Dermis blood vessel endothelial cell (primary cell): Measurements from ENCODE around the gene TAS2R60. TPM values are rescaled to one million over a fixed set of nuclear protein-coding genes. Genes with fewer than 3 reads are reported as not detected.

Experiments
- DNase-seq: peaks from one replicate; pipeline ENCODE4 v3.0.0; 2010
- total RNA-seq: library from RNA; depleted of rRNA; stranded (reverse); fragments of >200 nt; gene quantifications from 2 replicates; pipeline ENCODE4 v1.2.3, GENCODE V29; 2014

Gene TAS2R60
- total RNA-seq, 1 donor from 2014 or later: not detected

GRCh38 chr7:143444063-143444782 lies 970 bp downstream of the TAS2R60 start:
- DNase-seq: no peak

GRCh38 chr7:143444785-143445184 lies 1.5 kb downstream of the TAS2R60 start:
- no peak for DNase-seq

GRCh38 chr7:143447466-143447865 lies 4.2 kb downstream of the TAS2R60 start:
- no peak for DNase-seq

- no peak for DNase-seq
Observed at GRCh38 chr7:143448429-143448828, 5.2 kb downstream of the TAS2R60 start.

GRCh38 chr7:143449793-143450192 lies 6.5 kb downstream of the TAS2R60 start:
- no peak for DNase-seq

GRCh38 chr7:143451122-143451521 lies 7.9 kb downstream of the TAS2R60 start:
- no peak for DNase-seq

GRCh38 chr7:143451746-143452145 lies 8.5 kb downstream of the TAS2R60 start:
- DNase-seq: no peak

GRCh38 chr7:143452495-143452894 lies 9.2 kb downstream of the TAS2R60 start:
- DNase-seq: no peak

- DNase-seq: no peak
Observed at GRCh38 chr7:143454091-143454680, 10.9 kb downstream of the TAS2R60 start.

GRCh38 chr7:143455491-143455890 lies 12.2 kb downstream of the TAS2R60 start:
- DNase-seq: no peak

GRCh38 chr7:143455942-143456341 lies 12.7 kb downstream of the TAS2R60 start:
- DNase-seq: no peak

GRCh38 chr7:143456992-143457793 lies 13.9 kb downstream of the TAS2R60 start:
- DNase-seq: peak; percentile 7

- DNase-seq: no peak
Observed at GRCh38 chr7:143458263-143458662, 15.0 kb downstream of the TAS2R60 start.

- no peak for DNase-seq
Observed at GRCh38 chr7:143458681-143459080, 15.4 kb downstream of the TAS2R60 start.

- no peak for DNase-seq
Observed at GRCh38 chr7:143459359-143459758, 16.1 kb downstream of the TAS2R60 start.

- DNase-seq: no peak
Observed at GRCh38 chr7:143460271-143460979, 17.2 kb downstream of the TAS2R60 start.

GRCh38 chr7:143462045-143462444 lies 18.8 kb downstream of the TAS2R60 start:
- DNase-seq: no peak

GRCh38 chr7:143463556-143463955 lies 20.3 kb downstream of the TAS2R60 start:
- DNase-seq: no peak

GRCh38 chr7:143463957-143464356 lies 20.7 kb downstream of the TAS2R60 start:
- DNase-seq: no peak

- DNase-seq: no peak
Observed at GRCh38 chr7:143467724-143468123, 24.5 kb downstream of the TAS2R60 start.

GRCh38 chr7:143472071-143472689 lies 28.9 kb downstream of the TAS2R60 start:
- DNase-seq: peak; percentile 15

- DNase-seq: no peak
Observed at GRCh38 chr7:143477501-143478150, 34.4 kb downstream of the TAS2R60 start, which contains the start of gene TAS2R41. TAS2R41 (plus strand) TSS chr7:143477873; CDS start chr7:143477873, 0 bp downstream.
